ENCODE results near the gene PPFIA3.

PPFIA3 gene

GRCh38 chr19:49182848-49183375 lies 63.6 kb downstream of the PPFIA3 start:
- no peak for DNase-seq

- DNase-seq: no peak
Observed at GRCh38 chr19:49186108-49186507, 66.8 kb downstream of the PPFIA3 start.

- DNase-seq: no peak
Observed at GRCh38 chr19:49188626-49189200, 69.4 kb downstream of the PPFIA3 start.

DNA sequence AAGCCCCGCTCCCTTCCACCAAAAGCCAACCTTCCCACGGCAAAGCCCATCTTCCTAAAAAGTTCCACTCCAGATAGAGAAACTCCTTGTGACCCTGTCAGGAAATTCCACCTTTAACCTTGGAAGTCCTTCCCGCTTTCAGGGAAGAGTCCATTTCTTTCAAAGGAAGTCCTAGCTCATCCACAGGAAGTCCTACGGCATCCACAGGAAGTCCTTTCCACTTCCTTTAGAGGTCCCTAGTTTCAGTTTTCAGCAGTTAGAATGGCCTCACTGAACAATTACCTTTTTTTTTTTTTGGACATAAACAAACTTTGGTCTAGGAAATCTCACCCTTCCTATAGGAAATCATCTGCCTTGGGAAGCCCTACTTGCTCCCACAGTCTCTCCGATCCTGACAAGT lies 69.9 kb downstream of the PPFIA3 start:
- DNase-seq: no peak

- DNase-seq: no peak
Observed at GRCh38 chr19:49190781-49191180, 71.4 kb downstream of the PPFIA3 start.

DNA sequence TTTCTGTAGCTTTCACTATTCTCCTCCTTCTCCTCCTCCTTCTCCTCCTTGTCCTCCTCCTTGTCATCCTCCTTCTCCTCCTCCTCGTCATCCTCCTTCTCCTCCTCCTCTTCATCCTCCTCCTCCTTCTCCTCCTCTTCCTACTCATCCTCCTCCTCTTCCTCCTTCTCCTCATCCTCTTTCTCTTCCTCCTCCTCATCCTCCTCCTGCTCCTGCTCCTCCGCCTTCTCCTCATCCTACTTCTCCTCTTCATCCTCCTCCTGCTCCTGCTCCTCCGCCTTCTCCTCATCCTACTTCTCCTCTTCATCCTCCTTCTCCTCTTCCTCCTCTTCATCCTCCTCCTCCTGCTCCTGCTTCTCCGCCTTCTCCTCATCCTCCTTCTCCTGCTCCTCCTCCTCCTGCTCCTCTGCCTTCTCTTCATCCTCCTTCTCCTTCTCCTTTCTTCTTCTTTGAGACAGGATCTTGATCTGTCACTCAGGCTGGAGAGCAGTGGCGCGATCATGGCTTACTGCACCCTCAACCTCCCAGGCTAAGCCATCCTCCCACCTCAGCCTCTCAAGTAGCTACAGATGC lies 74.6 kb downstream of the PPFIA3 start:
- DNase-seq: no peak

DNA sequence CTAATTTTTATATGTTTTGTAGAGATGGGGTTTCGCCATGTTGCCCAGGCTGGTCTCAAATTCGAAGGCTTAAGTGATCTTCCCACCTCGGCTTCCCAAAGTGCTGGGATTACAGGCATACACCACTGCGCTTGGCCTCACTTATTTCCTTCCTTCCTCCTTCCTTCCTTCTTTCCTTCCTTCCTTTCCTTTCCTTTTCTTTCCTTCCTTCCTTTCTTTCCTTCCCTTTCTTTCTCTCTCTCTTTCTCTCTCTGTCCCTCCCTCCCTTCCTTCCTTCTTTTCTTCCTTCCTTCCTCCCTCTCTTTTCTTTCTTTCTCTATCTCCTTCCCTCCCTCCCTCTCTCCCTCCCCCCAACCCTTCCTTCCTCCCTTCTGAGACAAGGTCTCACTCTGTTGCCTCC lies 75.1 kb downstream of the PPFIA3 start:
- DNase-seq: no peak

- DNase-seq: no peak
Observed at GRCh38 chr19:49196527-49197240, 77.3 kb downstream of the PPFIA3 start.

GRCh38 chr19:49200238-49200862 lies 81.0 kb downstream of the PPFIA3 start:
- peak; percentile 16 to 27 for DNase-seq
